HCT116 (cell line): ENCODE measurements around the gene TMEM14A. TPM values are rescaled to one million over a fixed set of nuclear protein-coding genes. Genes with fewer than 3 reads are reported as not detected.

Experiments
- ATAC-seq: fragments of 200-7000 bp; cut with Tn5 transposase; 2 replicates; pipeline ENCODE4 v1.9.1; 2020; ENCODE audit warnings: mild to moderate bottlenecking, moderate library complexity
- BruUV-seq: library from RNA; stranded (reverse); fragments of 400-500 nt; replicated peaks from 2 replicates; lab custom pipeline; 2021; lab: Mats Ljungman, UMichigan
- CTCF ChIA-PET: fragments of 300-600 bp; sonication (Branson Sonifier 250); formaldehyde crosslinking; loops from one replicate; lab custom pipeline; 2021; ENCODE audit warnings: antibody characterized with exemption; lab: Charles Lee
- POLR2A ChIA-PET: fragments of 300-600, 350-600 bp; sonication (Branson Sonifier 250); formaldehyde crosslinking; loops from one replicate; lab custom pipeline; 2021; ENCODE audit warnings: antibody characterized with exemption; lab: Charles Lee
- RAD21 ChIA-PET, 2 experiments: fragments of 300-600 bp; sonication (Branson Sonifier 250); formaldehyde crosslinking; loops; one replicate each; lab custom pipeline; 2023; ENCODE audit warnings: low total read pairs in 2 of 2; ENCODE audit not compliant: uncharacterized antibody in 2 of 2, unreplicated experiment in 2 of 2, low non-redundant PET in 1 of 2; lab: Charles Lee
- DNase-seq: peaks from one replicate; pipeline ENCODE4 v3.0.0-alpha.2; 2010; ENCODE audit warnings: low read depth, low spot score
- H2AFZ ChIP-seq: fragments of 200-600 bp; shearing (Covaris generic), sonication (generic); 2 replicates; pipeline ENCODE4 v1.6.1; 2017; ENCODE audit warnings: low read depth, mixed run types, mixed read lengths, antibody characterized with exemption, low read length; ENCODE audit not compliant: poor library complexity, severe bottlenecking
- H3K27ac ChIP-seq: 2 replicates; pipeline ENCODE4 v1.5.1; 2012; ENCODE audit warnings: low read depth, low read length
- H3K27me3 ChIP-seq: fragments of 200-600 bp; sonication (generic); 2 replicates; pipeline ENCODE4 v1.6.1; 2016; ENCODE audit warnings: mixed run types, low read length, mixed read lengths; ENCODE audit not compliant: insufficient read depth
- H3K36me3 ChIP-seq, 2 experiments: fragments of 200-500 bp in 1 of 2; fragments of 200-600 bp in 1 of 2; sonication (Bioruptor generic) in 1 of 2; sonication (generic) in 1 of 2; 2 replicates each; pipeline versions ENCODE4 v1.5.1 to v1.6.1; 2014 to 2016; ENCODE audit warnings: low read length in 2 of 2, inconsistent platforms in 1 of 2, mixed read lengths in 1 of 2, mixed run types in 1 of 2; ENCODE audit not compliant: insufficient read depth in 2 of 2, control insufficient read depth in 1 of 2
- H3K4me1 ChIP-seq, 2 experiments: fragments of 200-600 bp in 1 of 2; sonication (generic) in 1 of 2; 2 replicates each; pipeline versions ENCODE4 v1.5.1 to v1.6.1; 2012 to 2017; ENCODE audit warnings: low read length in 2 of 2, inconsistent platforms in 1 of 2, mild to moderate bottlenecking in 1 of 2, mixed read lengths in 1 of 2, mixed run types in 1 of 2, moderate library complexity in 1 of 2; ENCODE audit not compliant: insufficient read depth in 2 of 2, control insufficient read depth in 1 of 2
- H3K4me2 ChIP-seq: fragments of 200-600 bp; sonication (generic); 2 replicates; pipeline ENCODE4 v1.6.1; 2017; ENCODE audit warnings: mixed run types, low read length, mixed read lengths
- H3K4me3 ChIP-seq, 2 experiments: fragments of 200-600 bp in 1 of 2; sonication (generic) in 1 of 2; replicated peaks in 1 of 2; 2 replicates each; pipeline ENCODE4 v1.5.1; 2011 to 2016; ENCODE audit warnings: low read length in 2 of 2, control low read depth in 1 of 2, low read depth in 1 of 2, mild to moderate bottlenecking in 1 of 2, mixed read lengths in 1 of 2, mixed run types in 1 of 2
- H3K79me2 ChIP-seq: fragments of 200-600 bp; sonication (generic); 2 replicates; pipeline ENCODE4 v1.6.1; 2017; ENCODE audit warnings: mild to moderate bottlenecking, mixed run types, low read length, moderate library complexity, mixed read lengths; ENCODE audit not compliant: insufficient read depth
- H3K9ac ChIP-seq: fragments of 200-600 bp; sonication (generic); 2 replicates; pipeline ENCODE4 v1.6.1; 2016; ENCODE audit warnings: low read length, mixed read lengths
- H3K9me2 ChIP-seq: fragments of 200-600 bp; sonication (generic), shearing (Covaris generic); 2 replicates; pipeline ENCODE4 v1.6.1; 2017; ENCODE audit warnings: mixed run types, mild to moderate bottlenecking, moderate library complexity; ENCODE audit not compliant: insufficient read depth
- H3K9me3 ChIP-seq, 2 experiments: fragments of 200-500 bp in 1 of 2; fragments of 200-600 bp in 1 of 2; sonication (Bioruptor generic) in 1 of 2; sonication (generic) in 1 of 2; 2 replicates each; pipeline ENCODE4 v1.6.1; 2014 to 2017; ENCODE audit warnings: low read length in 2 of 2, mixed read lengths in 2 of 2, inconsistent platforms in 1 of 2, low read depth in 1 of 2, mild to moderate bottlenecking in 1 of 2, mixed run types in 1 of 2, moderate library complexity in 1 of 2; ENCODE audit not compliant: control insufficient read depth in 1 of 2, insufficient read depth in 1 of 2
- H4K20me1 ChIP-seq: fragments of 200-600 bp; sonication (generic), shearing (Covaris generic); 2 replicates; pipeline ENCODE4 v1.6.1; 2017; ENCODE audit warnings: mixed run types, mild to moderate bottlenecking, moderate library complexity; ENCODE audit not compliant: insufficient read depth
- CBX3 ChIP-seq: IDR thresholded peaks from 2 replicates; pipeline ENCODE4 v1.6.1; 2012; ENCODE audit warnings: low read depth
- EGR1 ChIP-seq: IDR thresholded peaks from 2 replicates; pipeline ENCODE4 v1.6.1; 2012; ENCODE audit warnings: low read depth
- EZH2 ChIP-seq: fragments of 200-600 bp; sonication (generic); IDR thresholded peaks from 2 replicates; pipeline ENCODE4 v1.6.1; 2017; ENCODE audit warnings: antibody characterized with exemption, mixed run types
- EZH2phosphoT487 ChIP-seq: fragments of 200-600 bp; IDR thresholded peaks from 2 replicates; pipeline ENCODE4 v1.6.1; 2018; ENCODE audit warnings: antibody characterized with exemption, borderline replicate concordance
- FOSL1 ChIP-seq: IDR thresholded peaks from 2 replicates; pipeline ENCODE4 v1.6.1; 2012; ENCODE audit warnings: low read depth
- JUND ChIP-seq: IDR thresholded peaks from 2 replicates; pipeline ENCODE4 v1.6.1; 2012
- MAX ChIP-seq: IDR thresholded peaks from 2 replicates; pipeline ENCODE4 v1.6.1; 2012
- POLR2AphosphoS5 ChIP-seq: IDR thresholded peaks from 2 replicates; pipeline ENCODE4 v1.6.1; 2011; ENCODE audit warnings: mild to moderate bottlenecking, low read depth, low read length, moderate library complexity
- RAD21 ChIP-seq: IDR thresholded peaks from 2 replicates; pipeline ENCODE4 v1.6.1; 2012; ENCODE audit warnings: low read depth, mild to moderate bottlenecking
- SP1 ChIP-seq: IDR thresholded peaks from 2 replicates; pipeline ENCODE4 v1.6.1; 2012; ENCODE audit warnings: low read depth
- TCF7L2 ChIP-seq: IDR thresholded peaks from 2 replicates; pipeline ENCODE4 v1.7.0; 2011; ENCODE audit warnings: borderline replicate concordance, inconsistent platforms; ENCODE audit not compliant: insufficient read depth, insufficient read length; ENCODE audit errors: extremely low read depth
- YY1 ChIP-seq: IDR thresholded peaks from 2 replicates; pipeline ENCODE4 v1.6.1; 2011; ENCODE audit warnings: low read length, low read depth, moderate library complexity, mild to moderate bottlenecking; ENCODE audit not compliant: insufficient replicate concordance; ENCODE audit errors: extremely low read depth
- ZBTB33 ChIP-seq: IDR thresholded peaks from 2 replicates; pipeline ENCODE4 v1.6.1; 2011; ENCODE audit warnings: mild to moderate bottlenecking, low read length, moderate library complexity; ENCODE audit not compliant: insufficient replicate concordance; ENCODE audit errors: extremely low read depth
- ZFX ChIP-seq: fragments of 450-650 bp; IDR thresholded peaks from 2 replicates; pipeline ENCODE4 v1.6.1; 2017
- ZNF274 ChIP-seq: fragments of 200-500 bp; sonication (Bioruptor generic); IDR thresholded peaks from 2 replicates; pipeline ENCODE4 v1.6.1; 2014; ENCODE audit warnings: mild to moderate bottlenecking, low read depth, low read length, inconsistent platforms
- intact Hi-C: fragments of 100-400 bp; cut with micrococcal nuclease; formaldehyde crosslinking; loops from 2 replicates; pipeline ENCODE4 v1.10.0; 2022
- total RNA-seq: library from RNA; stranded (reverse); gene quantifications from one replicate; pipeline ENCODE4 v1.2.1, GENCODE V29; 2021; ENCODE audit not compliant: unreplicated experiment
- TF ChIP-seq, protein P1 (sequence below): IDR thresholded peaks from 2 replicates; pipeline ENCODE4 v1.6.1; 2012
- TF ChIP-seq, protein P2 (sequence below), 3 experiments: fragments of 200-600 bp in 1 of 3; sonication (generic) in 1 of 3; IDR thresholded peaks in 2 of 3; conservative IDR thresholded peaks in 1 of 3; 2 replicates each; pipeline ENCODE4 v1.5.1; 2012 to 2017; ENCODE audit warnings: low read depth in 2 of 3, low read length in 2 of 3, antibody characterized with exemption in 1 of 3, borderline replicate concordance in 1 of 3, control low read depth in 1 of 3, mild to moderate bottlenecking in 1 of 3, mixed read lengths in 1 of 3, mixed run types in 1 of 3, moderate library complexity in 1 of 3; ENCODE audit not compliant: insufficient read depth in 1 of 3

Gene TMEM14A
- total RNA-seq, 1 experiment from 2014 or later: 51.5 TPM

DNA sequence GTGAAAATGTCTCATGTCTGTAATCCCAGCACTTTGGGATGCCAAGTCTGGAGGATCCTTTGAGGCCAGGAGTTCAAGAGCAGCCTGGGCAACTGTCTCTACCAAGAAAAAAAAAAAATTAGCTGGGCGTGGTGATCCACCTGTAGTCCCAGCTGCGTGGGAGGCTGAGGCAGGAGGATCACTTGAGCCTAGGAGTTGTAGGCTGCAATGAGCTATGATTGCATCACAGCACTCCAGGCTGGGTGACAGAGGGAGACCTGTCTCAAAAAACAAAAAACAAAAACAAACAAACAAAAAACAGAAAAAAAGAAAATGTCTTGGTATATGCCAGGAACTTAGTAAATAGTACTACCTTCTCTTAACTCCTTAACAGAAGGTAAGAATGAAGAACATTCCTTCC is 31.4 kb upstream of the TMEM14A start:
- TF ChIP-seq EGR1 (peak; percentile 42; the same call in 1 of the 2 replicates), TCF7L2 (no peak), ZNF274 (no peak), EZH2phosphoT487 (no peak), EZH2 (no peak)
- TF ChIP-seq, protein P1, sequence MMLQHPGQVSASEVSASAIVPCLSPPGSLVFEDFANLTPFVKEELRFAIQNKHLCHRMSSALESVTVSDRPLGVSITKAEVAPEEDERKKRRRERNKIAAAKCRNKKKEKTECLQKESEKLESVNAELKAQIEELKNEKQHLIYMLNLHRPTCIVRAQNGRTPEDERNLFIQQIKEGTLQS: no peak
- TF ChIP-seq, all 23 proteins: peak for 1
- no TSS peak for BruUV-seq

GRCh38 chr6:52640170-52640569 is 30.7 kb upstream of the TMEM14A start:
- Histone ChIP-seq H3K4me3 (no peak overlapping the region), H2AFZ (no peak overlapping the region), H3K9me3 (no peaks in the 10 kb centered on the region), H3K4me2 (no peak overlapping the region), H3K9me2 (no peaks in the 10 kb centered on the region), H3K27ac (no peak overlapping the region), H3K79me2 (no peaks in the 10 kb centered on the region), H3K4me1 (no peaks in the 10 kb centered on the region), H4K20me1 (no peaks in the 10 kb centered on the region), H3K9ac (no peak overlapping the region), H3K36me3 (no peaks in the 10 kb centered on the region), H3K27me3 (no peaks in the 10 kb centered on the region)
- ChIA-PET RAD21 (no interaction called here), POLR2A (no interaction called here), CTCF (interaction anchor here (1.0 kb wide), 1 partner anchor 12 kb away, joined by 3 read pairs; no protein-coding TSS in a partner anchor)
- no TSS peak for BruUV-seq
- intact Hi-C loops: no loop called here
- DNase-seq (no peak), ATAC-seq (no peak)
- TF ChIP-seq RAD21: no peak
- TF ChIP-seq MAX: no peak
- no peak for TF ChIP-seq ZFX
- no peak for TF ChIP-seq ZBTB33
- no peak for TF ChIP-seq POLR2AphosphoS5
- TF ChIP-seq EZH2: no peak
- TF ChIP-seq, protein P1: no peak
- no peak for TF ChIP-seq ZNF274
- no peak for TF ChIP-seq YY1
- no peak for TF ChIP-seq JUND
- TF ChIP-seq SP1: no peak
- TF ChIP-seq, protein P2, sequence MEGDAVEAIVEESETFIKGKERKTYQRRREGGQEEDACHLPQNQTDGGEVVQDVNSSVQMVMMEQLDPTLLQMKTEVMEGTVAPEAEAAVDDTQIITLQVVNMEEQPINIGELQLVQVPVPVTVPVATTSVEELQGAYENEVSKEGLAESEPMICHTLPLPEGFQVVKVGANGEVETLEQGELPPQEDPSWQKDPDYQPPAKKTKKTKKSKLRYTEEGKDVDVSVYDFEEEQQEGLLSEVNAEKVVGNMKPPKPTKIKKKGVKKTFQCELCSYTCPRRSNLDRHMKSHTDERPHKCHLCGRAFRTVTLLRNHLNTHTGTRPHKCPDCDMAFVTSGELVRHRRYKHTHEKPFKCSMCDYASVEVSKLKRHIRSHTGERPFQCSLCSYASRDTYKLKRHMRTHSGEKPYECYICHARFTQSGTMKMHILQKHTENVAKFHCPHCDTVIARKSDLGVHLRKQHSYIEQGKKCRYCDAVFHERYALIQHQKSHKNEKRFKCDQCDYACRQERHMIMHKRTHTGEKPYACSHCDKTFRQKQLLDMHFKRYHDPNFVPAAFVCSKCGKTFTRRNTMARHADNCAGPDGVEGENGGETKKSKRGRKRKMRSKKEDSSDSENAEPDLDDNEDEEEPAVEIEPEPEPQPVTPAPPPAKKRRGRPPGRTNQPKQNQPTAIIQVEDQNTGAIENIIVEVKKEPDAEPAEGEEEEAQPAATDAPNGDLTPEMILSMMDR (IDR thresholded peaks at IDR 0.05 in 2 of 3, conservative IDR thresholded peaks at IDR 0.05 in 1 of 3; ENCODE audit: borderline replicate concordance in 1 of 3, insufficient read depth in 1 of 3, low read depth in 2 of 3, low read length in 2 of 3): no peak
- TF ChIP-seq FOSL1: no peak
- no peak for TF ChIP-seq CBX3

More for the DNA sequence above, 31.4 kb upstream of the TMEM14A start:
- Histone ChIP-seq H3K9me3 (no peaks in the 10 kb centered on the region), H3K36me3 (no peaks in the 10 kb centered on the region), H3K4me1 (no peaks in the 10 kb centered on the region), H2AFZ (no peak overlapping the region), H3K27ac (no peak overlapping the region), H3K79me2 (no peaks in the 10 kb centered on the region), H3K4me3 (no peak overlapping the region), H3K9me2 (no peaks in the 10 kb centered on the region), H4K20me1 (no peaks in the 10 kb centered on the region), H3K4me2 (no peak overlapping the region), H3K27me3 (no peaks in the 10 kb centered on the region), H3K9ac (no peak overlapping the region)
- intact Hi-C loops: no loop called here
- CTCF ChIA-PET: interaction anchor here (1.0 kb wide), 1 partner anchor 13 kb away, joined by 3 read pairs; no protein-coding TSS in a partner anchor
- ATAC-seq: no peak
- POLR2A ChIA-PET: no interaction called here
- RAD21 ChIA-PET: no interaction called here
- DNase-seq: no peak
